Ovary (tissue), 9 donors: ENCODE measurements around the gene NUAK1. TPM values are rescaled to one million over a fixed set of nuclear protein-coding genes. Genes with fewer than 3 reads are reported as not detected.

Experiments used
- DNase-seq, 5 donors: peaks; one replicate each; pipeline ENCODE4 v3.0.0-alpha.2; 2019 to 2020
- H3K27ac ChIP-seq, 2 donors: fragments of 200-600 bp; one replicate each; pipeline versions ENCODE4 v1.5.1 to v1.8.0; 2019 to 2022
- H3K27me3 ChIP-seq: fragments of 200-600 bp; one replicate; pipeline ENCODE4 v1.8.0; 2022
- H3K36me3 ChIP-seq: fragments of 200-600 bp; sonication (generic); one replicate; pipeline ENCODE4 v1.5.1; 2019
- H3K4me1 ChIP-seq: one replicate; pipeline ENCODE4 v1.8.1; 2013; ENCODE audit warnings: mild to moderate bottlenecking, moderate library complexity; ENCODE audit not compliant: insufficient read depth
- H3K4me3 ChIP-seq: fragments of 200-600 bp; sonication (generic); one replicate; pipeline ENCODE4 v1.5.1; 2017
- H3K9me3 ChIP-seq, 2 donors: fragments of 200-600 bp in 1 of 2; sonication (generic) in 1 of 2; one replicate each; pipeline versions ENCODE4 v1.5.1 to v1.8.1; 2013 to 2019; ENCODE audit warnings: mild to moderate bottlenecking in 1 of 2, moderate library complexity in 1 of 2
- EP300 ChIP-seq: sonication (generic); formaldehyde crosslinking; IDR thresholded peaks from one replicate; pipeline ENCODE4 v1.6.1; 2017; ENCODE audit warnings: antibody characterized with exemption
- POLR2A ChIP-seq: fragments of 450-650 bp; IDR thresholded peaks from one replicate; pipeline ENCODE4 v1.6.1; 2017; ENCODE audit warnings: antibody characterized with exemption, mild to moderate bottlenecking, moderate library complexity
- WGBS, 3 donors: extraction: QIAGEN DNeasy Blood & Tissue Kit in 1 of 3; methylation state at CpG; one replicate each; pipeline versions ENCODE4 v1.1.5 to v1.1.7; 2013 to 2017; 5-methylcytosine and 5-hydroxymethylcytosine counted together
- intact Hi-C, 4 donors: fragments of 100-400 bp; cut with DNase I; formaldehyde crosslinking; loops; one replicate each; pipeline versions ENCODE4 v1.11.0 to v1.15.1; 2022 to 2023
- polyA plus RNA-seq, 2 donors: library from polyadenylated mRNA; stranded (reverse); fragments of 200-250 nt in 1 of 2; fragments of 350-450 nt in 1 of 2; fragmentation: Illumina TruSeq in 1 of 2; extraction: RNeasy Lipid Tissue Mini Kit (QIAGEN cat#74804) in 1 of 2; gene quantifications; one replicate each; pipeline ENCODE4 v1.2.3, GENCODE V29; 2013 to 2014
- total RNA-seq, 7 donors: library from RNA; depleted of rRNA in 2 of 7; stranded (reverse); fragments of >200 nt in 2 of 7; fragmentation: NEBNext Ultra II Directional in 3 of 7; extraction: Animal tissue kit (Norgen Biotek cat#: 25700) in 3 of 7; gene quantifications; one replicate each; pipeline versions ENCODE4 v1.1.0 to v1.2.4, GENCODE V29; 2016 to 2023
- TF ChIP-seq, protein P1 (sequence below), 3 donors: fragments of 450-650 bp in 2 of 3; fragments of 200-600 bp in 1 of 3; IDR thresholded peaks; one replicate each; pipeline versions ENCODE4 v1.5.1 to v1.8.0; 2016 to 2022; ENCODE audit warnings: antibody characterized with exemption in 3 of 3, mild to moderate bottlenecking in 1 of 3
- donor health status: DM: no; HTN: no; CAD: no; lungs with moderate emphysema.
- donor health status: DM: no; HTN: no; CAD: no.
- donor health status: Bipolar disorder and iron deficiency.
- donor health status: DM: yes; HTN: yes; CAD: no.
- donor health status: DM: no; HTN: no; CAD: no.
- donor health status: DM: yes; HTN: yes; CAD: no.

NUAK1 gene
- total and polyA plus RNA-seq, 9 donors, result 2.8 to 22.2 (median 12.0) TPM

DNA sequence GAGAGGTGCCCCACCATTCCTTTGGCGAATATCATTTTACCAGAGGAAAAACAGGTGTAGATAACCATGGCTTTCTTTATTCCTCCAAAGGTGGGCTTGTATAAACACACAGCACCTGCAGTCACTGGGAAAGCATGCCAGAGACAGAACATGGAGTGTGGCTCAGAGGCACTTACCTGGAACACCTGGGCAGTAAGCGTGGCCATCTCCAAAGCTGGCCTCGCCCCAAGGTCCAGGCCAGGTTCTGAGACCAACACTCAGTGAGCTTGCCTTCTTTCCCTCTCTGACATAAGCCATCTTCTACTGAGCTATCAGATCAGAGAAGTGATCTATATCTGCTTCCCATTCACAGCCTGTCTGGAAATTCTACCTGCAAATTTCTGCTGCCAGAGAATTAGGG lies 70.5 kb downstream of the NUAK1 start:
- no peak for TF ChIP-seq EP300
- TF ChIP-seq POLR2A, result no peak
- TF ChIP-seq, protein P1, sequence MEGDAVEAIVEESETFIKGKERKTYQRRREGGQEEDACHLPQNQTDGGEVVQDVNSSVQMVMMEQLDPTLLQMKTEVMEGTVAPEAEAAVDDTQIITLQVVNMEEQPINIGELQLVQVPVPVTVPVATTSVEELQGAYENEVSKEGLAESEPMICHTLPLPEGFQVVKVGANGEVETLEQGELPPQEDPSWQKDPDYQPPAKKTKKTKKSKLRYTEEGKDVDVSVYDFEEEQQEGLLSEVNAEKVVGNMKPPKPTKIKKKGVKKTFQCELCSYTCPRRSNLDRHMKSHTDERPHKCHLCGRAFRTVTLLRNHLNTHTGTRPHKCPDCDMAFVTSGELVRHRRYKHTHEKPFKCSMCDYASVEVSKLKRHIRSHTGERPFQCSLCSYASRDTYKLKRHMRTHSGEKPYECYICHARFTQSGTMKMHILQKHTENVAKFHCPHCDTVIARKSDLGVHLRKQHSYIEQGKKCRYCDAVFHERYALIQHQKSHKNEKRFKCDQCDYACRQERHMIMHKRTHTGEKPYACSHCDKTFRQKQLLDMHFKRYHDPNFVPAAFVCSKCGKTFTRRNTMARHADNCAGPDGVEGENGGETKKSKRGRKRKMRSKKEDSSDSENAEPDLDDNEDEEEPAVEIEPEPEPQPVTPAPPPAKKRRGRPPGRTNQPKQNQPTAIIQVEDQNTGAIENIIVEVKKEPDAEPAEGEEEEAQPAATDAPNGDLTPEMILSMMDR (IDR thresholded peaks at IDR 0.05), result no peak
- no peak for DNase-seq
- H3K9me3 ChIP-seq, result no peaks in the 10 kb centered on the region
- H3K36me3 ChIP-seq, result no peaks in the 10 kb centered on the region
- 95 to 99% (median 96%) methylated on average over 3 of the region's 3 CpGs for WGBS, 3 donors
- peaks cover 1% of the 10 kb centered on the region for H3K4me1 ChIP-seq
- no peaks in the 10 kb centered on the region for H3K27me3 ChIP-seq
- no peak overlapping the region for H3K27ac ChIP-seq
- H3K4me3 ChIP-seq, result no peak overlapping the region
- intact Hi-C loops, result no loop called here

DNA sequence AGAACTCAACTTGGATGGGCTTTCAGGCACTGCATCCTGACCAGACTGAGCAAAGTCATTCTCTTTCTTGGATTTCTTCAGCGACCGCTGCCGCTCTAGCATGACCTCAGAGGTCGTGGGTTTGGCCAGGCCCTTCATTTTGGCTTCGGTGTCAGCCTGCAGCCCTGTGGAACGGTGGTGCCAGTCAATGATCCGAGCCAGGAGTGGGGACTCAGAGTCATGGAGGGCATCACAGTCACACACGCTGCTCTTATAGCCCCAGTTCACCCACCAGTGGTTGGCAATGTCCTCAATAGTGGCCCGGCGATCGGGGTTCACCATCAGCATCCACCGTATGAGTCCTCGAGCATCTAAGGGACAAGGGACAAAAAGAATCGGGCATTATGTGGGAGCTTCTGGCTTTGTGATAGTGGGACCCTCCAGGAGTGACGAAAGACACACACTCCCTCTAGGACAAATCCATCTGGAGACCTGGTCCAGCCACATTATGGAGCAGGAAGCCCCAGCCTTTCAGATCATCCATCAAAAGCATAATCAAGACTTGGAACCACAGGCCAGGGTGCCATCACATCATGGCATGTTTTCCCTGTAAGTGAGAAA lies 71.0 kb downstream of the NUAK1 start:
- no peaks in the 10 kb centered on the region for H3K27me3 ChIP-seq
- H3K4me3 ChIP-seq, result no peak overlapping the region
- no peak overlapping the region for H3K27ac ChIP-seq
- 93 to 98% (median 98%) methylated on average over 15 of the region's 15 CpGs for WGBS, 3 donors
- TF ChIP-seq, protein P1 (IDR thresholded peaks at IDR 0.05), result no peak
- TF ChIP-seq EP300, result no peak
- no peak for TF ChIP-seq POLR2A
- no peaks in the 10 kb centered on the region for H3K36me3 ChIP-seq
- no peak for DNase-seq
- no peaks in the 10 kb centered on the region for H3K9me3 ChIP-seq
- H3K4me1 ChIP-seq, result no peaks in the 10 kb centered on the region
- intact Hi-C loops, result no loop called here

DNA sequence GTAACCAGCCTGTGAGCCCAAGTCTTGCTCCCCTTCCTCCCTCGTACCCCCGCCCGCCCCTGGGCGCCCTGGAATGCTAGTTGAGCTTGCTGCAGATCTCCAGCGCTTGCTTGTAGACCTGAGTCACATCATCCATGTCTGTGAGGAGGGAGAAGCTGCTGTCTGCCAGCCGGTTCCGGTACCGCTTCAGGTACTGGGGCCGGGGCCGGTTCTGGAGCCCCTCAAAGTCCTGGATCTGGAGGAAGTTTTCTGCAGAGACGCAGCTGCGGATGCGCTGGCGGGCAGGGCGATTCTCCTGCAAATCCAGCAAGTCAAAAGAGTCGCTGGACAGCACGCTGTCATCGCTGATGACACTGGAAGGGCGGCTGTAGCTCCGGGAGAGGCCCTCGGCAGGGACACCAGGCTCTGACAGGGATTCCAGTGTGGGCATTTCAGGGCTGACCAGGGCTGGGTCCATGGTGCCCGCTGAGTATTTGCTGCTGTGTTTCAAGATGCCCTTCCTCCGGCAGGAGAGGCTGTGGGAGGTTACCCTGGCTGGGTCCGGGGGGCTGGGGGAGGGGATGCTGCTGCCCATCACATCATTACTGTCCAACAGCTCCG lies 71.9 kb downstream of the NUAK1 start:
- Histone ChIP-seq H3K9me3 (no peaks in the 10 kb centered on the region), H3K4me1 (no peaks in the 10 kb centered on the region), H3K27ac (no peak overlapping the region), H3K27me3 (no peaks in the 10 kb centered on the region), H3K4me3 (no peak overlapping the region), H3K36me3 (no peaks in the 10 kb centered on the region)
- no peak for DNase-seq
- intact Hi-C loops, result no loop called here
- 95 to 96% (median 96%) methylated on average over 22 to 25 of the region's 25 CpGs for WGBS, 3 donors
- TF ChIP-seq POLR2A, result no peak
- TF ChIP-seq EP300, result no peak
- TF ChIP-seq, protein P1 (IDR thresholded peaks at IDR 0.05), result no peak

DNA sequence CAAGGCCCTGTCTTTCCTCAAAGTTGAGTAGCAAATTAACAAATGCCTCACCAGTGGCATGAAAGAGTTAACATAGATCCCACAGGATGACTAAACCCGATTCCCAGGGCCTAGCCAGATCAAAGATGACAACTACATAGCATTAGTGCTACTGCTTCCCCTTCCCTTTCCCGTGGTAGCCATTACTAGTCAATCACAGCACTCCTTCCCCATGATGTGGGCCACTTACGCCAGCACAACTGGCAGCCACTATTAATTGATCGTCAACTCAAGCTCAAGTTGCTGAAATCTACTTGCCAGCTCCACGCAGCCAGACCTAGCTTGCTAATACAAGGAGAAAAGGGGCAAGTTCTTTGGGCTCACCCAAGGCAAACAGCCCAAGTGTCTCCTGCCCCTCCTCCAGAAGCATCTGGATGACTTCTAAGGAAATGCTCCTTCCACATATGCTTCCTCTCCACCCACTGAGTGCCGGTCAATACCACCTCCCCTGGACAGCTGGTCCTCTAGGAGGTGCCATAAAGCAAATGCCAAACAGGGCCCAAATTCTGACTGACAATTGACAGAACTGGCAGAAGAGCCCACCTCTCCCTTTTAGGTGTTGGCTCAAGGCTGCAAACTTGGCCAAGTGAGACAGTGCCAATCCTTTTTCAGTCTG lies 72.6 kb downstream of the NUAK1 start:
- intact Hi-C loops, result no loop called here
- no peaks in the 10 kb centered on the region for H3K27me3 ChIP-seq
- no peaks in the 10 kb centered on the region for H3K9me3 ChIP-seq
- H3K36me3 ChIP-seq, result no peaks in the 10 kb centered on the region
- no peak for DNase-seq
- no peak overlapping the region for H3K4me3 ChIP-seq
- no peak overlapping the region for H3K27ac ChIP-seq
- WGBS, 3 donors, result 55 to 81% (median 68%) methylated on average over 6 of the region's 6 CpGs
- no peak for TF ChIP-seq EP300
- TF ChIP-seq, protein P1 (IDR thresholded peaks at IDR 0.05), result no peak
- TF ChIP-seq POLR2A, result no peak
- H3K4me1 ChIP-seq, result no peaks in the 10 kb centered on the region
